CD4-positive, alpha-beta T cell treated with Interleukin-21 for 1 hour (primary cell): ENCODE data around the gene WEE2.
"Not testable (repeated sequence)": the region's sequence is repeated elsewhere in the genome, so short reads cannot be mapped to it uniquely, and the experiment has no call there.

Experiments
- DNase-seq: peaks from one replicate; pipeline ENCODE4 v3.0.0-alpha.2; 2020

WEE2 gene

GRCh38 chr7:141715794-141716689, 7.9 kb downstream of the WEE2 start:
- DNase-seq, result no peak

DNA sequence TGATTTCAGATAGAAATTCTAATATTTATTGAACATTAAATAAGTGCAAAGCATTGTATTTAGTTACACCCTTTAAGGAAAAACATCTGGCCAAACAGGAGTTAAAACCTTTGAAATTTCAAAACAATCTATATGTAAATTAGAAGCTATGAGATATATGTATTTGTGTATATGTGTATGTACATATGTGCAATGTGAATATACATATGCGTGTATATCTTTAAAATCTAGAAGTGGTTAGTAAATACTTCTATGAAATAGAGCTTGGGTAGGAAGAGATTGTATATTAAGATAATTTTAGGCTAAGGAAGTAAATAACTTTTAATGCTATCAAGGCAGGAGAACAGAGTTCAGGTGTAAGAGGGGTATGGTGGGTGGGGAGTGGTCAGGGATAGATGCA, 9.3 kb downstream of the WEE2 start:
- DNase-seq, result no peak

DNA sequence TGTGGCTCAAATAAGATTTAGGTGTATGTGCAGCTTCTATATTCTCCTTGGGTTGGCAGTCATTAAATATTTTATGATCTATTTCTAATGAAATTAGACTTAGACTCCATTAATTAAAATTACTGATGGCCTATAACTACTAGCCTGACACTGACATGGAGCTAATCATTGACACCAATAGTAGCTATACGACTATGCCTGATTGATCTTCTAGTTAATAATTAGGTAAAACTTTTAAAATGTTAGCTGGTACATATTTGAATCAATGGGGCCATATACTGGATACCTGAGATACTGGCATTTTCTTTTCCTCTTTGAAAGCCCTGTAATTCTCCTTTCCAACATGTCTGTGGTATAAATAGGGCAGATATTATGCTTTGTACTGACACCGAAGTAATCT, 14.4 kb downstream of the WEE2 start:
- DNase-seq, result no peak

DNA sequence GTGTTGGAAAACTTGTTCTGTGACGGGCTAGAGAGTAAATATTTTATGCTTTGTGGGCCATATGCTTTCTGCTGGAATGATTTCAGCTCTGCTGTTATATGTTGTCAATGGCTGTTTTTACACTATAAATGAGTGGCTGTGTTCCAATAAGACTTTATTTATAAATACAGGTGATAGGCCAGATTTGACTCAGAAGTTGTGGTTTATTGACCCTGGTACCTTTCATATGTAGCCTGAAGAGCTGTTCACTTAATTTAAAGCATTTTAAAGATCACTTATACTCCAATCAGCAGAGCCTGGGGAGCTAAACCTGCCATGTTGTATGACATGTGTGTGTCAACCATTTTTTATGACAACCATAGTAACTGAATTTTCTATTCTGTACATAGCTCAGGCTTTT, 20.9 kb downstream of the WEE2 start:
- no peak for DNase-seq

DNA sequence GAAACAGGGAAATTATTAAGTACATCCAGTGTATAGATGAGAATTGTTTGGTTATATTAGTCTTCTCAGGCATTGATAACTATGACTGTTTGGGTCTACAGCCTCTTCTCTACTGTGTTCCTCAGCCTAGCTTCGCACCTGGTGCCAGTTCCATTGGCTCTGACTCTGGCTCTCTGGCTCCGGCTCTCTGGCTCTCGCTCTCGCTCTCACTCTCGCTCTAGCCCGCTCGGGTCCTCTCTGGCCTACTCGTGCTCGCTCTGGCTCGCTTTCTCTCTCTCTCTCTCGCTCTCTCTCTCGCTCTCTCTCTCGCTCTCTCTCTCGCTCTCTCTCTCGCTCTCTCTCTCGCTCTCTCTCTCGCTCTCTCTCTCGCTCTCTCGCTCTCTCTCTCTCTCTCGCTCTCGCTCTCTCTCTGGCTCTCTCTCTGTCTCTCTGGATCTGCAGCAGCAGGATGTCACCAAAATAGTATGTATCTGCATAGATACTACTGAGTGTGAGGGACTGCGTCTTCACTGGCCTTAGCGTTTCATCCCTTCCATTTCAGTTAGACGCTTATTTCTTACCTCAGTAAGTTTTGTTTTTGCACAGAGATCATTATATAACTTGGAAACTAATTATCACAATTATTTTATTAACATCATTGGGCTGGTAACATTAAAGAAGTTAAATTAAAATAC, 23.5 kb downstream of the WEE2 start:
- no peak for DNase-seq

GRCh38 chr7:141737118-141737835, 29.1 kb downstream of the WEE2 start:
- DNase-seq, result peak; percentile 39

DNA sequence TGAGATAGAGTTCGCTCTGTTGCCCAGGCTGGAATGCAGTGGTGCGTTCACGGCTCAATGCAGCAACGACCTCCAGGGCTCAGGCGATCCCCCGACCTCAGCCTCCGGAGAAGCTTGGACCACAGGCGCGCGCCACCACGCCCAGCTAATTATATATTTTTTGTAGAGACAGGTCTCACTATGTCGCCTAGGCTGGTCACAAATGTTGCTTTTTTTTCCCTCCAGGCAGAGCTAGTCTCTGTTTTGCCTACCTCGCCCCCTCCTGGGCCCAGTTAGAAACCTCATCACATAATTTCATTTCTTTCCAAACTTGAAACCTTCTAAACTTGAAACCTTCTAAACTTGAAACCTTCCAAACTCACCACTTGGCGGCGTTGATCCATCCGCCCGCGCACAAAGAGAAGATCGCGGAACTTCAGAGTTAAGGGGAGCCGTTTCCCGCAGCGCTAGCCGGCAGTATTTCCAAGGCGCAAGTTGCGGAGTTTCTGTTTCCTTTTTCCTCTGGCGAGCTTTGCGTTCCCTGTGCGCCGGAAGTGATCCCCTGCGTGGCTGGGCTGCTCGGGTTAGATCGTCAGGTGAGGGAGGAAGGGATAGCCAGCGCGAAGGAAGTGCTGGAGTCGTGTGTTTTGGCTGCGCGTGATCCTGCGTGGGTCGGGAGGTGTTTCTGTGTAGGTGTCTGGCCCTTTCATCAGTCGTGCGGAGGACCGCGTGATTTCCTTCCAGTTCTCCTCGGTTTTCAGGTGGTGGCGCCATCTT, 29.9 kb downstream of the WEE2 start, which contains the start of gene SSBP1:
Gene SSBP1 (plus strand): TSS at position 523 of the 756 bp plus-strand sequence. CDS start 809 bp downstream, outside the sequence.
- DNase-seq, result peak; percentile 94

- DNase-seq, result no peak
Observed at GRCh38 chr7:141738592-141739013, 30.4 kb downstream of the WEE2 start.

- no peak for DNase-seq
Observed at GRCh38 chr7:141739250-141739649, 31.1 kb downstream of the WEE2 start.

- DNase-seq, result no peak
Observed at GRCh38 chr7:141742229-141742628, 34.1 kb downstream of the WEE2 start.

DNA sequence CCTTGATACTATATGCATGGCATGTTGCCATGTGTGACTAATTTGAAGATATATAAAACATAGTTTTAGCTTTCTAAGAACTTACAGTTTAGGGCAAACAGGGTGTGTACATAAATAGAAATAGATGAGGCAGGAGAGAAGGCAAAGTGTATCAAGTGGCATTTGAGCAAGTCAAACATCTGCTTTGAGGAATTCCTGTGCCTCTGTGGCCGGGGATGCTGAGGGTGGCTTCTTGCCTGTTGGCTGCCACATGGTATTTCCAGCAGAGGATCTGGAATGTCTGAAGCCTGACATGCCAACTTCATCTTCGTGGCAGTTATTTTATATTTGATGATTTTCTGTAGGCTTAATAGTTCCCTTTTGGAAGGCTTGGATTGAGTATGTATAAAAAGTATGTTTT, 36.0 kb downstream of the WEE2 start:
- no peak for DNase-seq

- DNase-seq, result no peak
Observed at GRCh38 chr7:141748396-141748795, 40.2 kb downstream of the WEE2 start.

GRCh38 chr7:141751904-141752303, 43.8 kb downstream of the WEE2 start:
- DNase-seq, result not testable (repeated sequence)

- DNase-seq, result peak; percentile 4
Observed at GRCh38 chr7:141752634-141753033, 44.5 kb downstream of the WEE2 start.

GRCh38 chr7:141754939-141755338, 46.8 kb downstream of the WEE2 start:
- peak; percentile 21 for DNase-seq

- DNase-seq, result no peak
Observed at GRCh38 chr7:141763797-141764196, 55.6 kb downstream of the WEE2 start, which contains the start of gene TAS2R3. Gene TAS2R3, plus strand, starts transcription at chr7:141764097. Its CDS starts 62 bp downstream, at chr7:141764159.

DNA sequence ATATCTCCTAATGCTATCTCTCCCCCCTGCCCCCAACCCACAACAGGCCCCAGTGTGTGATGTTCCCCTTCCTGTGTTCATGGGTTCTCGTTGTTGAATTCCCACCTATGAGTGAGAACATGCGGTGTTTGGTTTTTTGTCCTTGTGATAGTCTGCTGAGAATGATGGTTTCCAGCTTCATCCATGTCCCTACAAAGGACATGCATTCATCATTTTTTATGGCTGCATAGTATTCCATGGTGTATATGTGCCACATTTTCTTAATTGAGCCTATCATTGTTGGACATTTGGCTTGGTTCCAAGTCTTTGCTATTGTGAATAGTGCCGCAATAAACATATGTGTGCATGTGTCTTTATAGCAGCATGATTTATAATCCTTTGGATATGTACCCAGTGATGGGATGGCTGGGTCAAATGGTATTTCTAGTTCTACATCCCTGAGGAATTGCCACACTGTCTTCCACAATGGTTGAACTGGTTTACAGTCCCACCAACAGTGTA, 62.0 kb downstream of the WEE2 start:
- DNase-seq, result not testable (repeated sequence)

GRCh38 chr7:141776374-141776773, 68.2 kb downstream of the WEE2 start, which contains the start of gene TAS2R4:
Gene TAS2R4, plus strand, starts transcription at chr7:141776674. Its CDS starts 1,815 bp downstream, at chr7:141778489.
- DNase-seq, result no peak
